ENCODE measurements around the gene GLP2R.

GRCh38 chr17:9805769-9806168 lies 20.0 kb upstream of the GLP2R start:
- TF ChIP-seq CTCF (conservative IDR thresholded peaks at IDR 0.05; ENCODE audit: low read length) (no peak), EZH2phosphoT487 (IDR thresholded peaks at IDR 0.05; ENCODE audit: borderline replicate concordance, low read depth, low read length) (no peak)
